ENCODE results near the gene HIPK3. TPM values are rescaled to one million over a fixed set of nuclear protein-coding genes. Genes with fewer than 3 reads are reported as not detected.

The HIPK3 gene
- polyA plus RNA-seq (2013): 18.8 and 19.0 TPM in 2 replicates

DNA sequence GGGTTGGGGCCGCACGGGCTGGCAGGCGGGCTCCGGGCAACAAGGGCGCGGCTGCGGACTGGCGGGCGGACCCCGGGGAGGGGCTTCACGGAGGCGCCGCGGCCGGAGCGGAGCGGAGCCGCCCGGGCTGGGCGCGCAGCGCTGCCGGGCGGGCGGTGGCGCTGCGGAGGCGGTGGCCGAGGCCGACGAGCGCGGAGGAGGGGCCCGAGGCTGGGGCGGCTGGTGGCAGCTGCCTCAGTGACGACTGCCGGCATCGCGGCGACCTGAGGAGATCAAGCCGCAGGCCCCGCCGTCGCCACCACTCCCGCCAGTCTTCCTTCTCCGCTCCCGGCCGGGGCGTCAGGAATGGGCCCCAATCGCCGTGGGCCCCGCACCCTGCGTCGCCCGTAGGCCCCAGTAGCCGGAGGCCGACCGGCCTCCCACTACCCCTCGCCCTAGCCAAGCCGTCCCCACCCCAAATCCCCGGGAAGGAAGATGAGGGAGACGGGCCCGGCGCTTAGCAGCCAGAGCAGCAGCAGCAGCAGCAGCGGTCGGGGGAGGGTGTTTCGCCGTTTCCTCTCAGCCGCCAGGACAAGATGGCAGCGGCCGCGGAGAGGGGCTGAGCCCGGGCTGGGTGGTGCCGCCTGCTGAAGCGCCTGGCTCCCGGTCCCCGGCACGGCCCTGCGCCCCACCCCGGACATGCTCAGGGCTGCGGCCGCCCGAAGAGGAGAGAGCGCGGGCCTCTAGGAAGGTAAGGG is at the start of gene HIPK3:
Gene HIPK3, plus strand, starts transcription at position 222 of the 737 bp plus-strand sequence.
- H2AFZ ChIP-seq (ENCODE audit: insufficient read depth, low read length, poor library complexity): peak within 1 kb of the TSS; percentile 100
- H2BK12ac ChIP-seq (ENCODE audit: low read length): peak within 1 kb of the TSS; percentile 86
- peaks cover 11% of the 10 kb centered on the region for H3K79me2 ChIP-seq (ENCODE audit: control insufficient read depth, insufficient read depth, low read length, poor library complexity)
- no peaks in the 10 kb centered on the region for H3K9me3 ChIP-seq (ENCODE audit: insufficient read depth, low read depth, low read length)
- peak within 1 kb of the TSS; percentile 95 for H3K4me3 ChIP-seq (ENCODE audit: low read depth, low read length)
- peak within 1 kb of the TSS; percentile 97 for H3K18ac ChIP-seq (ENCODE audit: low read length)
- H3K4me1 ChIP-seq (ENCODE audit: control insufficient read depth in 1 of 2, insufficient read depth in 2 of 2, low read length in 2 of 2): no peaks in the 10 kb centered on the region
- peak within 1 kb of the TSS; percentile 90 for H3K23ac ChIP-seq (ENCODE audit: low read length)
- H3K36me3 ChIP-seq (ENCODE audit: control insufficient read depth in 1 of 2, insufficient read depth in 2 of 2, low read length in 2 of 2): no peaks in the 10 kb centered on the region
- DNase-seq: peak; percentile 77 to 88
- H4K91ac ChIP-seq (ENCODE audit: low read depth, low read length): peak within 1 kb of the TSS; percentile 100
- H3K14ac ChIP-seq (ENCODE audit: low read length): peak within 1 kb of the TSS; percentile 100
- H3K4me2 ChIP-seq (ENCODE audit: low read length): peak within 1 kb of the TSS; percentile 99
- peak within 1 kb of the TSS; percentile 98 for H4K8ac ChIP-seq (ENCODE audit: low read depth, low read length)
- H2AK5ac ChIP-seq (ENCODE audit: low read length): peak within 1 kb of the TSS; percentile 100
- H3K27me3 ChIP-seq (ENCODE audit: insufficient read depth, low read length): no peaks in the 10 kb centered on the region
- peaks cover 16% of the 10 kb centered on the region for H3K79me1 ChIP-seq (ENCODE audit: low read length)
- peak within 1 kb of the TSS; percentile 100 for H4K12ac ChIP-seq (ENCODE audit: low read depth, low read length)
- H3K4ac ChIP-seq (ENCODE audit: low read depth, low read length): peak within 1 kb of the TSS; percentile 91
- H2BK120ac ChIP-seq (ENCODE audit: insufficient read depth, low read length, poor library complexity): peak within 1 kb of the TSS; percentile 100
- peak within 1 kb of the TSS; percentile 96 for H3K9ac ChIP-seq (ENCODE audit: low read length)
- H3K27ac ChIP-seq (ENCODE audit: low read depth, low read length): peak within 1 kb of the TSS; percentile 100
- H2BK5ac ChIP-seq (ENCODE audit: low read depth, low read length, poor library complexity): peak within 1 kb of the TSS; percentile 99
- no CpG with 5 or more reads among the region's 85 CpGs for WGBS (ENCODE audit: extremely low coverage, insufficient coverage, insufficient read length)

DNA sequence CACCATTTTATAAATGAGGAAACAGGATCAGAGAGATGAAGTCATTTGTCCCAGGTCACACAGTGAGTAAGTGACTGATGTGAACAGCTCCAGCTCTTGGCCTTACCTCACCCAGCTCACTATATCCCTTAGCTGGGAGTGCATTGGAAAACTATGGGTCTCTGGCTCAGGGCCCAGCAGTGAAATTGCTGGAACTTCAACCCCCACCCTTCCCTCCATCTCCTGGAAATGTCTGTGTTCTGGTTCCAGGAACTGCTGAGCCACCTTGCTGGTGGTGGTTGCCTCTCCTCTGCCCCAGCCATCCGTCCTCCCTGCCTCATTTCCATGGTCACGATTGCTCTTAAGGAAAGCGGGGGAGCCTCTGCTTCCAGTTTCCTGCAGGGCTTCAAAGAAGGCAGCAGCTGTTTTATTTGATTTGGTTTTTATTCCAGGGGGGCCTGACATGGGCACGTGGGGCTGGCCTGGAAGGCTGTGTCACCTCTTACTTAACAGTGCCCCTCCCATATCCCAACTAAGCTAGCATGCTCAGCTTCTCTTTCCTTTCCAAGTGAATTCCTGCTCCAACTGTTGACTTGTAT is 49.7 kb upstream of the HIPK3 start:
- no peak overlapping the region for H3K4me2 ChIP-seq (ENCODE audit: low read length)
- no peak overlapping the region for H3K4ac ChIP-seq (ENCODE audit: low read depth, low read length)
- no peak overlapping the region for H2BK120ac ChIP-seq (ENCODE audit: insufficient read depth, low read length, poor library complexity)
- H3K4me1 ChIP-seq (ENCODE audit: control insufficient read depth in 1 of 2, insufficient read depth in 2 of 2, low read length in 2 of 2): no peaks in the 10 kb centered on the region
- H3K9me3 ChIP-seq (ENCODE audit: insufficient read depth, low read depth, low read length): peaks cover 2% of the 10 kb centered on the region
- DNase-seq: no peak
- no peak overlapping the region for H4K12ac ChIP-seq (ENCODE audit: low read depth, low read length)
- no peak overlapping the region for H2BK12ac ChIP-seq (ENCODE audit: low read length)
- no peak overlapping the region for H3K23ac ChIP-seq (ENCODE audit: low read length)
- WGBS (ENCODE audit: extremely low coverage, insufficient coverage, insufficient read length): no CpG with 5 or more reads among the region's 4 CpGs
- no peaks in the 10 kb centered on the region for H3K36me3 ChIP-seq (ENCODE audit: control insufficient read depth in 1 of 2, insufficient read depth in 2 of 2, low read length in 2 of 2)
- no peaks in the 10 kb centered on the region for H3K79me2 ChIP-seq (ENCODE audit: control insufficient read depth, insufficient read depth, low read length, poor library complexity)
- H3K18ac ChIP-seq (ENCODE audit: low read length): no peak overlapping the region
- H3K27ac ChIP-seq (ENCODE audit: low read depth, low read length): no peak overlapping the region
- H4K91ac ChIP-seq (ENCODE audit: low read depth, low read length): no peak overlapping the region
- no peak overlapping the region for H3K4me3 ChIP-seq (ENCODE audit: low read depth, low read length)
- no peak overlapping the region for H2AFZ ChIP-seq (ENCODE audit: insufficient read depth, low read length, poor library complexity)
- H2BK5ac ChIP-seq (ENCODE audit: low read depth, low read length, poor library complexity): no peak overlapping the region
- no peak overlapping the region for H2AK5ac ChIP-seq (ENCODE audit: low read length)
- no peak overlapping the region for H3K9ac ChIP-seq (ENCODE audit: low read length)
- H3K27me3 ChIP-seq (ENCODE audit: insufficient read depth, low read length): no peaks in the 10 kb centered on the region
- H3K79me1 ChIP-seq (ENCODE audit: low read length): no peaks in the 10 kb centered on the region
- no peak overlapping the region for H4K8ac ChIP-seq (ENCODE audit: low read depth, low read length)
- H3K14ac ChIP-seq (ENCODE audit: low read length): no peak overlapping the region

DNA sequence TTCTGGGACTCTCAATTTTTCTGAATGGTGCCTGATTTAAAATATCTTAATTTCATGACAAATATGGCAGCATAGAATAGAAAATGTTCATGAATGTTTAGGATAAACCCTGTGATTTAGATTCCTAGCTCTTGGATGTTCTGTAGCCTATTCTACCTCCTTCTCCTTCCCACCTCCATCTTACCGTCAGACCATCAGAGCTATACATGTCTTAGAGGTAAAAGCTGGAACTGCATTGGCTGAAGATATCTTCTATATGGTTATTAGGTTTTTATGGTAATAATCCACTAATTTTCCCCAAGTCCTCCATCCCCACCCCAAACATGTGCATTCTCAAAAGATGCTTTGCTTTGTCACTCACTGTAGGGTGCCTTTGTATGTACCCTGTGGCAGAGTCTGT is 49.0 kb upstream of the HIPK3 start:
- no peak overlapping the region for H4K8ac ChIP-seq (ENCODE audit: low read depth, low read length)
- no peak overlapping the region for H3K9ac ChIP-seq (ENCODE audit: low read length)
- H2BK12ac ChIP-seq (ENCODE audit: low read length): no peak overlapping the region
- peaks cover 2% of the 10 kb centered on the region for H3K9me3 ChIP-seq (ENCODE audit: insufficient read depth, low read depth, low read length)
- no peak overlapping the region for H3K4me3 ChIP-seq (ENCODE audit: low read depth, low read length)
- H3K18ac ChIP-seq (ENCODE audit: low read length): no peak overlapping the region
- DNase-seq: no peak
- H2AFZ ChIP-seq (ENCODE audit: insufficient read depth, low read length, poor library complexity): no peak overlapping the region
- no peak overlapping the region for H2BK120ac ChIP-seq (ENCODE audit: insufficient read depth, low read length, poor library complexity)
- H4K91ac ChIP-seq (ENCODE audit: low read depth, low read length): no peak overlapping the region
- H3K4me2 ChIP-seq (ENCODE audit: low read length): no peak overlapping the region
- no peak overlapping the region for H4K12ac ChIP-seq (ENCODE audit: low read depth, low read length)
- no peaks in the 10 kb centered on the region for H3K79me2 ChIP-seq (ENCODE audit: control insufficient read depth, insufficient read depth, low read length, poor library complexity)
- H3K4me1 ChIP-seq (ENCODE audit: control insufficient read depth in 1 of 2, insufficient read depth in 2 of 2, low read length in 2 of 2): no peaks in the 10 kb centered on the region
- no peak overlapping the region for H3K14ac ChIP-seq (ENCODE audit: low read length)
- H3K27ac ChIP-seq (ENCODE audit: low read depth, low read length): no peak overlapping the region
- no peaks in the 10 kb centered on the region for H3K79me1 ChIP-seq (ENCODE audit: low read length)
- H2AK5ac ChIP-seq (ENCODE audit: low read length): no peak overlapping the region
- H3K27me3 ChIP-seq (ENCODE audit: insufficient read depth, low read length): no peaks in the 10 kb centered on the region
- no peak overlapping the region for H3K23ac ChIP-seq (ENCODE audit: low read length)
- H3K36me3 ChIP-seq (ENCODE audit: control insufficient read depth in 1 of 2, insufficient read depth in 2 of 2, low read length in 2 of 2): no peaks in the 10 kb centered on the region
- no CpG with 5 or more reads among the region's 1 CpG for WGBS (ENCODE audit: extremely low coverage, insufficient coverage, insufficient read length)
- H3K4ac ChIP-seq (ENCODE audit: low read depth, low read length): no peak overlapping the region
- no peak overlapping the region for H2BK5ac ChIP-seq (ENCODE audit: low read depth, low read length, poor library complexity)

DNA sequence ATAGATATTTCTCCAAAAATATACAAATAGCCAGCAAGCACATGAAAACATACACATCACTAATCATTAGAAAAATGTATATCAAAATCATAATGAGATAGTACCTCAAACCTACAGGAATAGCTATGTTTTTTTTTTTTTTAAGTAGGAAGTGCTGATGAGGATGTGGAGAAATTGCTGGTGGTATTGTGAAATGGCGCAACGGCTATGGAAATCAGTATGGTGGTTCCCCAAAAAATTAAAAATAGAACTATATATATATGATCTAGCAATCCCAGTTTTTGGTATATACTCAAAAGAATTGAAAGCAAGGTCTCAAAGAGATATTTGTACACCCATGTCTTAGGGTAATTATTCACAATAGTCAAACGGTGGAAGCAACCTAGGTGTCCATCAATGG is 46.0 kb upstream of the HIPK3 start:
- H4K91ac ChIP-seq (ENCODE audit: low read depth, low read length): no peak overlapping the region
- no peaks in the 10 kb centered on the region for H3K79me2 ChIP-seq (ENCODE audit: control insufficient read depth, insufficient read depth, low read length, poor library complexity)
- H3K27me3 ChIP-seq (ENCODE audit: insufficient read depth, low read length): no peaks in the 10 kb centered on the region
- no peak overlapping the region for H3K27ac ChIP-seq (ENCODE audit: low read depth, low read length)
- H3K4ac ChIP-seq (ENCODE audit: low read depth, low read length): no peak overlapping the region
- H3K23ac ChIP-seq (ENCODE audit: low read length): no peak overlapping the region
- no peak for DNase-seq
- no peak overlapping the region for H2BK120ac ChIP-seq (ENCODE audit: insufficient read depth, low read length, poor library complexity)
- H2BK5ac ChIP-seq (ENCODE audit: low read depth, low read length, poor library complexity): no peak overlapping the region
- no peak overlapping the region for H2AFZ ChIP-seq (ENCODE audit: insufficient read depth, low read length, poor library complexity)
- no peaks in the 10 kb centered on the region for H3K79me1 ChIP-seq (ENCODE audit: low read length)
- no peak overlapping the region for H3K4me3 ChIP-seq (ENCODE audit: low read depth, low read length)
- H3K4me1 ChIP-seq (ENCODE audit: control insufficient read depth in 1 of 2, insufficient read depth in 2 of 2, low read length in 2 of 2): no peaks in the 10 kb centered on the region
- no peak overlapping the region for H3K18ac ChIP-seq (ENCODE audit: low read length)
- peaks cover 2% of the 10 kb centered on the region for H3K9me3 ChIP-seq (ENCODE audit: insufficient read depth, low read depth, low read length)
- H2AK5ac ChIP-seq (ENCODE audit: low read length): no peak overlapping the region
- no peak overlapping the region for H2BK12ac ChIP-seq (ENCODE audit: low read length)
- no peak overlapping the region for H4K12ac ChIP-seq (ENCODE audit: low read depth, low read length)
- no peak overlapping the region for H3K14ac ChIP-seq (ENCODE audit: low read length)
- no peak overlapping the region for H4K8ac ChIP-seq (ENCODE audit: low read depth, low read length)
- no peak overlapping the region for H3K9ac ChIP-seq (ENCODE audit: low read length)
- no peak overlapping the region for H3K4me2 ChIP-seq (ENCODE audit: low read length)
- no peaks in the 10 kb centered on the region for H3K36me3 ChIP-seq (ENCODE audit: control insufficient read depth in 1 of 2, insufficient read depth in 2 of 2, low read length in 2 of 2)
- WGBS (ENCODE audit: extremely low coverage, insufficient coverage, insufficient read length): no CpG with 5 or more reads among the region's 3 CpGs
